Keratinocyte (primary cell): ENCODE results near the gene SRP68. TPM values are rescaled to one million over a fixed set of nuclear protein-coding genes. Genes with fewer than 3 reads are reported as not detected.
A peak's percentile ranks its signal among the peaks of the same experiment; 100 is the strongest.

ENCODE experiments used
- DNase-seq: peaks from one replicate; pipeline ENCODE4 v3.0.0-alpha.2; 2011; ENCODE audit warnings: low read depth, missing footprints, low spot score
- FAIRE-seq: peaks from 2 replicates; lab custom pipeline; 2011; peaks lifted over from hg19 to GRCh38; lab: Jason Lieb, UNC
- H2AFZ ChIP-seq: 2 replicates; pipeline ENCODE4 v1.6.0; 2012; ENCODE audit warnings: low read length, control low read depth, inconsistent platforms; ENCODE audit not compliant: control insufficient read depth
- H3K27ac ChIP-seq: 2 replicates; pipeline ENCODE4 v1.5.1; 2011; ENCODE audit warnings: low read length; ENCODE audit not compliant: control insufficient read depth, insufficient read depth
- H3K27me3 ChIP-seq: 3 replicates; pipeline ENCODE4 v1.6.0; 2011; ENCODE audit warnings: low read length; ENCODE audit not compliant: control insufficient read depth, insufficient read depth; ENCODE audit errors: extremely low read depth
- H3K36me3 ChIP-seq, 2 experiments: 2 replicates in 1 of 2; 3 replicates in 1 of 2; pipeline ENCODE4 v1.5.1; 2011; ENCODE audit warnings: low read length in 2 of 2, mild to moderate bottlenecking in 1 of 2; ENCODE audit not compliant: control insufficient read depth in 2 of 2, insufficient read depth in 2 of 2; ENCODE audit errors: extremely low read depth in 1 of 2
- H3K4me1 ChIP-seq: 3 replicates; pipeline ENCODE4 v1.5.1; 2011; ENCODE audit warnings: low read length; ENCODE audit not compliant: control insufficient read depth, insufficient read depth; ENCODE audit errors: extremely low read depth
- H3K4me2 ChIP-seq: 3 replicates; pipeline ENCODE4 v1.6.0; 2011; ENCODE audit warnings: low read depth, low read length; ENCODE audit not compliant: control insufficient read depth, insufficient read depth; ENCODE audit errors: extremely low read depth
- H3K4me3 ChIP-seq, 3 experiments: fragments of 200-600 bp in 1 of 3; sonication (generic) in 1 of 3; 2 replicates in 2 of 3; 3 replicates in 1 of 3; pipeline ENCODE4 v1.5.1; 2011 to 2016; ENCODE audit warnings: low read length in 3 of 3, mild to moderate bottlenecking in 3 of 3, control low read depth in 2 of 3, inconsistent platforms in 1 of 3, low read depth in 1 of 3, mixed read lengths in 1 of 3, mixed run types in 1 of 3, moderate library complexity in 1 of 3; ENCODE audit not compliant: control insufficient read depth in 2 of 3, insufficient read depth in 2 of 3; ENCODE audit errors: extremely low read depth in 1 of 3
- H3K79me2 ChIP-seq: 2 replicates; pipeline ENCODE4 v1.6.0; 2012; ENCODE audit warnings: low read length; ENCODE audit not compliant: control insufficient read depth, insufficient read depth
- H3K9ac ChIP-seq: 3 replicates; pipeline ENCODE4 v1.6.0; 2011; ENCODE audit warnings: low read length; ENCODE audit not compliant: control insufficient read depth, insufficient read depth; ENCODE audit errors: extremely low read depth
- H3K9me1 ChIP-seq: 3 replicates; pipeline ENCODE4 v1.6.0; 2011; ENCODE audit warnings: low read length; ENCODE audit not compliant: control insufficient read depth, insufficient read depth; ENCODE audit errors: extremely low read depth
- H3K9me3 ChIP-seq: 2 replicates; pipeline ENCODE4 v1.5.1; 2012; ENCODE audit warnings: low read depth, low read length; ENCODE audit not compliant: control insufficient read depth
- H4K20me1 ChIP-seq: 3 replicates; pipeline ENCODE4 v1.6.0; 2011; ENCODE audit warnings: low read length; ENCODE audit not compliant: control insufficient read depth, insufficient read depth; ENCODE audit errors: extremely low read depth
- CTCF ChIP-seq, 3 experiments: IDR thresholded peaks in 1 of 3; conservative IDR thresholded peaks in 1 of 3; optimal IDR thresholded peaks in 1 of 3; 2 replicates in 2 of 3; 3 replicates in 1 of 3; pipeline versions ENCODE3 to v1.5.1; 2011; ENCODE audit warnings: low read length in 3 of 3, mild to moderate bottlenecking in 3 of 3, moderate library complexity in 2 of 3, control low read depth in 1 of 3, inconsistent platforms in 1 of 3; ENCODE audit not compliant: insufficient read depth in 2 of 3; ENCODE audit errors: extremely low read depth in 1 of 3
- EZH2 ChIP-seq: IDR thresholded peaks from one replicate; pipeline ENCODE4 v1.6.1; 2012; ENCODE audit warnings: inconsistent platforms, mild to moderate bottlenecking, low read length, moderate library complexity
- dilution Hi-C: fragments of 300-500 bp; cut with MboI; formaldehyde crosslinking; loops from one replicate; pipeline ENCODE4 v1.7.0; 2020; ENCODE audit warnings: low sequenced_read_pairs; ENCODE audit not compliant: extremely low pct_ligation_motif_present
- polyA plus RNA-seq, 5 experiments: library from polyadenylated mRNA; depleted of rRNA in 3 of 5; stranded (reverse) in 3 of 5; stranded (forward) in 1 of 5; unstranded in 1 of 5; fragments of >200 nt; gene quantifications; 1 replicate in 1 of 5; 2 replicates in 3 of 5; 3 replicates in 1 of 5; pipeline versions ENCODE4 v1.2.1 to v1.2.3, GENCODE V29; 2011 to 2012; ENCODE audit warnings: missing spikeins in 2 of 5, low read depth in 1 of 5, low replicate concordance in 1 of 5

The SRP68 gene
- polyA plus RNA-seq, 1 donor (not counting 4 experiments of a cell fraction or from before 2014, with no cell fraction given) = 81.3 TPM

- Histone ChIP-seq H3K36me3 (peaks cover 0 to 2% of the 10 kb centered on the region in 2 experiments), H3K27me3 (no peaks in the 10 kb centered on the region), H2AFZ (peak overlapping the region; percentile 16), H3K4me1 (peaks cover 18% of the 10 kb centered on the region), H3K27ac (peak overlapping the region; percentile 76), H3K9me1 (peaks cover 2% of the 10 kb centered on the region), H3K79me2 (no peaks in the 10 kb centered on the region), H4K20me1 (no peaks in the 10 kb centered on the region), H3K9me3 (no peaks in the 10 kb centered on the region), H3K4me3 (no peak overlapping the region), H3K9ac (peak overlapping the region; percentile 64), H3K4me2 (peak overlapping the region; percentile 29)
- TF ChIP-seq EZH2 (no peak), CTCF (optimal IDR thresholded peaks at IDR 0.05 in 1 of 3, IDR thresholded peaks at IDR 0.05 in 1 of 3, conservative IDR thresholded peaks at IDR 0.05 in 1 of 3; ENCODE audit: extremely low read depth in 1 of 3, insufficient read depth in 2 of 3, low read length in 3 of 3) (no peak)
- dilution Hi-C loops = no loop called here
- no peak for DNase-seq
- peak; percentile 84 for FAIRE-seq
These were observed 75.4 kb downstream of the SRP68 start for GRCh38 chr17:75996665-75997590.

- FAIRE-seq = no peak
- TF ChIP-seq CTCF (optimal IDR thresholded peaks at IDR 0.05 in 1 of 3, IDR thresholded peaks at IDR 0.05 in 1 of 3, conservative IDR thresholded peaks at IDR 0.05 in 1 of 3; ENCODE audit: extremely low read depth in 1 of 3, insufficient read depth in 2 of 3, low read length in 3 of 3) (no peak), EZH2 (no peak)
- H3K9me1 ChIP-seq = peaks cover 2% of the 10 kb centered on the region
- H4K20me1 ChIP-seq = no peaks in the 10 kb centered on the region
- H3K27me3 ChIP-seq = no peaks in the 10 kb centered on the region
- H3K79me2 ChIP-seq = no peaks in the 10 kb centered on the region
- no peak overlapping the region for H2AFZ ChIP-seq
- H3K4me3 ChIP-seq = no peak overlapping the region
- H3K27ac ChIP-seq = no peak overlapping the region
- H3K4me2 ChIP-seq = no peak overlapping the region
- dilution Hi-C loops = no loop called here
- peaks cover 0 to 3% of the 10 kb centered on the region in 2 experiments for H3K36me3 ChIP-seq
- no peaks in the 10 kb centered on the region for H3K9me3 ChIP-seq
- H3K9ac ChIP-seq = no peak overlapping the region
- DNase-seq = no peak
- H3K4me1 ChIP-seq = peaks cover 18% of the 10 kb centered on the region
These were observed 76.9 kb downstream of the SRP68 start for GRCh38 chr17:75995385-75995925.
